IPS DF 6.9 (cell line): Measurements from ENCODE around the gene MED16.

ENCODE experiments used
- DNase-seq: peaks from one replicate; pipeline ENCODE4 v3.0.0-alpha.2; 2013; ENCODE audit warnings: low read depth, low spot score
- H3K27ac ChIP-seq: one replicate; pipeline ENCODE4 v1.5.1; 2013; ENCODE audit warnings: low read length, control low read depth
- H3K27me3 ChIP-seq: 2 replicates; pipeline ENCODE4 v1.6.1; 2013; ENCODE audit warnings: mild to moderate bottlenecking, low read length; ENCODE audit not compliant: control insufficient read depth, insufficient read depth
- H3K36me3 ChIP-seq: 2 replicates; pipeline ENCODE4 v1.6.1; 2013; ENCODE audit warnings: low read length; ENCODE audit not compliant: control insufficient read depth, insufficient read depth
- H3K4me1 ChIP-seq: 2 replicates; pipeline ENCODE4 v1.6.1; 2013; ENCODE audit warnings: low read length; ENCODE audit not compliant: control insufficient read depth, insufficient read depth
- H3K4me3 ChIP-seq: 2 replicates; pipeline ENCODE4 v1.5.1; 2013; ENCODE audit warnings: mild to moderate bottlenecking, low read length
- H3K9me3 ChIP-seq: 2 replicates; pipeline ENCODE4 v1.6.1; 2013; ENCODE audit warnings: low read length, inconsistent platforms; ENCODE audit not compliant: control insufficient read depth, insufficient read depth
- whole genome bisulfite sequencing: extraction: QIAGEN DNeasy Blood & Tissue Kit; methylation state at CpG from one replicate; pipeline ENCODE4 v1.1.7; 2013; ENCODE audit warnings: mixed read lengths, missing lambda C conversion rate; ENCODE audit not compliant: insufficient read length, insufficient coverage; 5-methylcytosine and 5-hydroxymethylcytosine counted together

The MED16 gene

DNA sequence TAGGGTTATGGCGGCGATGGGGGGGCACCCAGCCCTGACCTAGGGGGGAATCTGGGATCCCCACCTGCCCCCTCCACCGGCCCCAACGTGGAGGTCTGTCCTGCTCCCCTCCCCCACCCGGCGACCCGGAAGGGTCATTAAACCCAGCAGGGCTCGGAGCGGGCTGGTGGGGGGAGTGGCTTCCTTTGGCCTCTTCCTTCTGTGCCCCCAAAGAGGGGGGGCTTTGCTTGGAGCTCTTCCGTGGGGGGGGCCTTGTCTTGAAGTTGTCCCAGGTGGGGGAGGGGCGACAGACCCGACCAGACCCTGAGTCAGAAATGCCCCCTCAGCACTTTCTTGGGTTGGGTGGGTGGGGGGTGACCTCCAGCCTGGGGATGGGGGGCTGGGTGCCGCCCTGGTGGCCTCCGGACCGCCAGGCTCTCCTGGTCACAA lies 34.4 kb upstream of the MED16 start:
- no peak for DNase-seq

DNA sequence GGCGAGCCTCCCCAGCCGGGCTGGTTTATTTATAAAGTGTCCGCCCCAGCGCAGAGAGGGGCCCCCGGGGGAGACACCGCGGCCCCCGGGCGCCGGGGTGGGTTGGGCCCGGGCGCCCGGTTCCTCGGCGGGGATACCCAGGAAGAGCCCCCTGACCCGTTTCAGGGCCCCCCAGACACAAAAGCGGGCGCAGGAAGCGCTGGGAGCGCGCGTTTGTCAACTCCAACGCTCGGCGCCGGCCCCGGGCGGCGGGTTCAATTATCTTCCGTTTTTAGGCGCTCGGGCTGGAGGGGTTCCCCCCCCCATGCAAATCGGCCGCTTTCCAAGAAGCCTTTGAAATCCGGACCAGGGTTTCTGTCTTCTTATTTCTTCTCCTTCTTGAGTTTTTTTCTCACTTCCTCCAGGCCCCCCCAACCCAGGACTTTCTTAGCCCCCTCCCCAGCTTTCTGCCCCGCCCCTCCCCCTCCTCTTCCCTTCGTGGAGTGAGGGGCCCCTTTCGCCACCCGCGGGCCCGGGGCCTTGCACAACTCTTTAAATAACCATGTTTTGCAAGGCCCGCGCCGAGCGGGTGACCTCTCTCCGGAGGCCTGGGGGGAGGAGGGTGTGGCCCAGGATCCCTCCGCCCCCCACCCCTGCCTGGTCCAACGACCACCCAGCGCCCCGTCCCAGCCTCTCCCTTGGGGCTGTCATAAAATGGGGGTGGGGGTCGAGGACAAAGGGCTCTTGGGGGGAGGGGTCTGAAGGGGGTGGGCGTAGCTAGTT lies 33.8 kb upstream of the MED16 start:
- H3K27me3 ChIP-seq = no peaks in the 10 kb centered on the region
- no CpG with 5 or more reads among the region's 52 CpGs for WGBS
- H3K4me1 ChIP-seq = no peaks in the 10 kb centered on the region
- H3K4me3 ChIP-seq = peak overlapping the region; percentile 98
- no peaks in the 10 kb centered on the region for H3K9me3 ChIP-seq
- peaks cover 4% of the 10 kb centered on the region; the same call in 1 of the 2 replicates for H3K36me3 ChIP-seq
- DNase-seq = no peak
- H3K27ac ChIP-seq = no peak overlapping the region

More for the DNA sequence above, 34.4 kb upstream of the MED16 start:
- Histone ChIP-seq H3K36me3 (peaks cover 4% of the 10 kb centered on the region; the same call in 1 of the 2 replicates), H3K4me1 (no peaks in the 10 kb centered on the region), H3K4me3 (peak overlapping the region; percentile 98; the same call in 1 of the 2 replicates), H3K9me3 (no peaks in the 10 kb centered on the region), H3K27ac (no peak overlapping the region), H3K27me3 (no peaks in the 10 kb centered on the region)
- WGBS = no CpG with 5 or more reads among the region's 15 CpGs

DNA sequence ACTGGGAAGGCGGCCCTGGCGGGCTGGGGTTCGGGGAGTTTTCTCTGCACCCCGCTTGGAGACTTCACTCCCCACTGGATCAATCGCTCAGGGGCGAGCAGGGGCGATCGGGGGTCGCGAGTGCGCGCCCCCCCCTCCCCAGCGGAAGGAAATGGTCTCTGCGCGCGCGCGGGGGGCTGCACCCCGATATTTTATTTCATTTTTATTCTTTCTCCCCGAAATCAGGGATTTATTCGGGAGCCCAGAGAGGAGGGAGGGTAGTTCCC lies 33.3 kb upstream of the MED16 start:
- no peak overlapping the region for H3K27ac ChIP-seq
- no CpG with 5 or more reads among the region's 21 CpGs for WGBS
- no peaks in the 10 kb centered on the region for H3K4me1 ChIP-seq

DNA sequence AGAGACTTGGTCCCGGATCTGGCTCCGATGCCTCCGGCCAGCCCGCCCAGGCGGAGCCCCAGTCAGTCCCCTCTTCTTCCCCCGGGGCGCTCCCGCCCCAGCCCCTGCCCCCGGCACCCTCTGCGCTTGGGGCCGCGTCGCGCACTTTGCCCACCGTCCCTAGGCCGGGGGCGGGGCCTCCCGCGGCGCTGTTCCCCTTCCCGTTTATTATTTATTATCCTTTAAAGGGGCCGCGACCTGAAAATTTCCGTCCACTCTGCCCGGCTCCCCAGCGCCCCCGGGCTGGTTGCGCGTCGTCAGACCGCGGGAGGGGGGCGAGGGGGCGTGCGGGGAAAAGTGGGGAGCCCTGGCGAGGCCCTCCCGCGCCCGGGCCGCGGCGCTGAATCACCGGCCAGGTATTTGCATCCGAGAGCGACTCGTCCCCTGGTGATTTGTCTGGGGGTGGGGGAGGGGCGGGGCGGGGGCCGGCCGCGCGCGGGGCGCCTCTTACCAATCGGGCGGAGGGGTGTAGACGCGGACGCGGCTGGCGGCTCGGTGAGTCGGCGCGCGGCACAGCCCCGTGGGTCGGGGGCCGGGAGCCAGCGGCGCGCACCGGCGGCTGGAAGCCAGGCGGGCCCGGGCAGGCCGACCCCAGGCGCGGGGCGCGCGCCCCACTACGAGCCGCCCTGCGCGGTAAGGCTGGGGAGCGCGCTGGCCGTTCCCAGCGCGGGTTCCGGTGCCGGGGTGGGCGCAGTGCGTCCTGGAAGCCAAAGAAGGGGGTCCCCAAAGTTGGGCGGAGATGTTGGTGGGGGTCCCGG lies 32.7 kb upstream of the MED16 start, which contains the start of gene ARID3A:
ARID3A (plus strand) TSS at position 510 of the 797 bp plus-strand sequence. CDS start 3,494 bp downstream, outside the sequence.
- peak within 1 kb of the TSS; percentile 98 for H3K4me3 ChIP-seq
- no CpG with 5 or more reads among the region's 97 CpGs for WGBS

More for the DNA sequence above, 33.3 kb upstream of the MED16 start:
- Histone ChIP-seq H3K4me3 (peak overlapping the region; percentile 98), H3K9me3 (no peaks in the 10 kb centered on the region), H3K27me3 (peaks cover 2% of the 10 kb centered on the region; the same call in 1 of the 2 replicates), H3K36me3 (peaks cover 4% of the 10 kb centered on the region; the same call in 1 of the 2 replicates)
- no peak for DNase-seq

DNA sequence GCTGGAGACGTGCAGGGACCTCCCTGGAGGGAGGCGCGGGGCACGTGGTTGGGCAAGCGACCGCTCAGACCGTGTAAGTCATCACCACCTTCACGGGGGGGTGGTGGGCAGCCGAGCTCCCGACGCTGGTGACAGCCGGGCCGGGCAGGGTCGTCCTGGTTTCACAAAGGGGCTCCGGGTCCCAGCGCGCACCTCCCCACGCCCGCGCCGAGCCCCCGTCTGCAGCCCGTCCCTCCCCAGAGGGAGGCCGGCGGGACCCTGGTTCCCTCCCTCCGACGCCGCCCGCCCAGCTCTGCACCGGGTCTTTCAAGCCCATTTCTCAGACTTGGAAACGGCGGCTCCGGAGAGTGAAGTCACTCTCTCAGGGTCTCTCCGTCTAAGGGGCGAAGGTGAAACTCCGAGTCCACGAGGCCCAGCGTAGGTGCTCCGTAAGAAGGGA lies 32.1 kb upstream of the MED16 start:
- H3K9me3 ChIP-seq = no peaks in the 10 kb centered on the region
- no CpG with 5 or more reads among the region's 39 CpGs for WGBS
- H3K27me3 ChIP-seq = peaks cover 11% of the 10 kb centered on the region
- no peak overlapping the region for H3K27ac ChIP-seq
- DNase-seq = no peak
- peak overlapping the region; percentile 98 for H3K4me3 ChIP-seq
- peaks cover under 1% of the 10 kb centered on the region; the same call in 1 of the 2 replicates for H3K4me1 ChIP-seq
- H3K36me3 ChIP-seq = peaks cover 4% of the 10 kb centered on the region; the same call in 1 of the 2 replicates

More for the DNA sequence above, 32.7 kb upstream of the MED16 start, which contains the start of gene ARID3A:
- H3K4me1 ChIP-seq = no peaks in the 10 kb centered on the region
- peaks cover 6% of the 10 kb centered on the region for H3K27me3 ChIP-seq
- H3K9me3 ChIP-seq = no peaks in the 10 kb centered on the region
- peak; percentile 67 for DNase-seq
- H3K27ac ChIP-seq = no peak within 1 kb of the TSS
- H3K36me3 ChIP-seq = peaks cover 4% of the 10 kb centered on the region; the same call in 1 of the 2 replicates

DNA sequence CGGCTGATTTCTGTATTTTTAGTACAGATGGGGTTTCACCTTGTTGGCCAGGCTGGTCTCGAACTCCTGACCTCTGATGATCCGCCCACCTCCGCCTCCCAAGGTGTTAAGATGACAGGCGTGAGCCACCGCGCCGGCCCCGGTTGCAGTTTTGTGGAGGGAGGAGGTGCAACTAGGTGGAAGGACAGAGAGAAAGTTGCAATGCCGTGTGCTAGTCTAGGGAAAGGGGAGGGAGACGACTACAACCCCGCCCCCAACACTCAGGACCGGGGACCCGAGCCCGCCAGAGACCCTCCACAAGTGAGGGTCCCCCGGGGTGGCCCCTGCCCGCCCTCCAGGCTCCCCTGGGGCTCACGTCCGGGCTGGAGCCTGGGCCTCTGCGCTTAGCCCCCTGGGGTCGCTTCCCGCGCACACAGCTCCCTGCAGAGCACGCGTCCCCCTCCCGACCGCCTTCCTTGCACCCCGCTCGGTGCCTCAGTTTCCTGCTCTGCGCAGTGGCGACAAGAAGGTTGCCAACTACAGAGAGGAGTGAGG lies 31.6 kb upstream of the MED16 start:
- H3K27ac ChIP-seq = no peak overlapping the region
- WGBS = no CpG with 5 or more reads among the region's 31 CpGs
- H3K27me3 ChIP-seq = peaks cover 15% of the 10 kb centered on the region
- peak overlapping the region; percentile 98 for H3K4me3 ChIP-seq
- H3K4me1 ChIP-seq = peaks cover 3% of the 10 kb centered on the region; the same call in 1 of the 2 replicates
- peaks cover 1% of the 10 kb centered on the region; the same call in 1 of the 2 replicates for H3K36me3 ChIP-seq
- no peaks in the 10 kb centered on the region for H3K9me3 ChIP-seq
- no peak for DNase-seq

DNA sequence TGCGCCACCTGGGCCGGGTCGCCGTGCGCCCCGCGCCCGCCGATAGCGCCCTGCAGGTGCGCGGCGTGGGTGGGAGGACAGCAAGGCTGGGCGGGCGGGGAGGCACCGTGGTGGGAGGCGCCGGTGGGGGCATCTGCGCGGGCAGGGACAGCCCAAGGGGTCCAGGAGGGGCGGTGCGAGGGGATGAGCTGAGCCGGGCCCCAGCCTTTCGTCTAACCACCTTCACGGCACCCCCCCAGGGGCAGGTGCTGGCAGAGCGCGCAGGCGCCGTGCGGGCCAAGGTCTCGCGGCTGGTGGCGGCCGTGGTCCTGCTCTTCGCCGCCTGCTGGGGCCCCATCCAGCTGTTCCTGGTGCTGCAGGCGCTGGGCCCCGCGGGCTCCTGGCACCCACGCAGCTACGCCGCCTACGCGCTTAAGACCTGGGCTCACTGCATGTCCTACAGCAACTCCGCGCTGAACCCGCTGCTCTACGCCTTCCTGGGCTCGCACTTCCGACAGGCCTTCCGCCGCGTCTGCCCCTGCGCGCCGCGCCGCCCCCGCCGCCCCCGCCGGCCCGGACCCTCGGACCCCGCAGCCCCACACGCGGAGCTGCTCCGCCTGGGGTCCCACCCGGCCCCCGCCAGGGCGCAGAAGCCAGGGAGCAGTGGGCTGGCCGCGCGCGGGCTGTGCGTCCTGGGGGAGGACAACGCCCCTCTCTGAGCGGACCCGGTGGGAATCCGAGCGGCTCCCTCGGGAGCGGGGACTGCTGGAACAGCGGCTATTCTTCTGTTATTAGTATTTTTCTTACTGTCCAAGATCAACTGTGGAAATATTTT lies 27.3 kb upstream of the MED16 start:
- H3K9me3 ChIP-seq = no peaks in the 10 kb centered on the region
- WGBS = no CpG with 5 or more reads among the region's 84 CpGs
- no peak for DNase-seq
- H3K4me1 ChIP-seq = peaks cover 4% of the 10 kb centered on the region; the same call in 1 of the 2 replicates
- peaks cover 26% of the 10 kb centered on the region for H3K27me3 ChIP-seq
- no peak overlapping the region for H3K27ac ChIP-seq
- H3K4me3 ChIP-seq = peak overlapping the region; percentile 5; the same call in 1 of the 2 replicates
- H3K36me3 ChIP-seq = peaks cover 2% of the 10 kb centered on the region; the same call in 1 of the 2 replicates

DNA sequence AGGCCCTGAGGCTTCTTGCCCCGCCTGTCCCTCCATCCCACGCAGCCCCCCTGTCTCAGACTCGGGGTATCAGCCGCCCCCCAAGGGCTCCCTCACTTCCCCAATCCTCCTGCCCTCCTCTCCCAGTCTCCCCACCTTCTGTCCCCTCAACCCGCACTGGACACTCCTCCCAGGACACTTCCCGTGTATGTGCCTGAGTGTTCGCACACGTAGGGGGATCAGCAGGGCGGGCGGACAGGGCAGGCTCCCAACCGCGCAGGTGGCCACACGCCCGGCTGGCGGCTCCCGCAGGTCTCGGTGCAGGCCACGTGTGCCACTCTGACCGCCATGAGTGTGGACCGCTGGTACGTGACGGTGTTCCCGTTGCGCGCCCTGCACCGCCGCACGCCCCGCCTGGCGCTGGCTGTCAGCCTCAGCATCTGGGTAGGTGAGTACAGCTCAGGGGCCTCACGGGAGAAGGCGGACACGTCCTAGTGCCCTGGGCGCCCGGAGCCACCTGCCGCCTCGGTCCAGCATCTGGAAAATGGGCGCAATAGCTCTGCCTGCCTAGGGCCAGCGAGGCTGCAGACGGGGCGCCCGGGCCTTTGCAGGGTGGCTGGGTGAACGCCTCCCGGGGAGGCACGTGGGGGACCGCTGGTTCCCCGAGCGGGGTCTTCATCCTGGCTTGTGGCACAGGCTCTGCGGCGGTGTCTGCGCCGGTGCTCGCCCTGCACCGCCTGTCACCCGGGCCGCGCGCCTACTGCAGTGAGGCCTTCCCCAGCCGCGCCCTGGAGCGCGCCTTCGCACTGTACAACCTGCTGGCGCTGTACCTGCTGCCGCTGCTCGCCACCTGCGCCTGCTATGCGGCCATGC lies 26.4 kb upstream of the MED16 start:
- Histone ChIP-seq H3K4me3 (peak overlapping the region; percentile 13; the same call in 1 of the 2 replicates), H3K27me3 (peaks cover 28% of the 10 kb centered on the region)
- no peak for DNase-seq

More for the DNA sequence above, 26.4 kb upstream of the MED16 start:
- no CpG with 5 or more reads among the region's 68 CpGs for WGBS
- peaks cover 4% of the 10 kb centered on the region; the same call in 1 of the 2 replicates for H3K4me1 ChIP-seq
- H3K9me3 ChIP-seq = no peaks in the 10 kb centered on the region
- no peak overlapping the region for H3K27ac ChIP-seq
- peaks cover 2% of the 10 kb centered on the region; the same call in 1 of the 2 replicates for H3K36me3 ChIP-seq
